ENCODE measurements around the gene AARSD1. TPM values are rescaled to one million over a fixed set of nuclear protein-coding genes. Genes with fewer than 3 reads are reported as not detected.
"Not testable (repeated sequence)": the region's sequence is repeated elsewhere in the genome, so short reads cannot be mapped to it uniquely, and the experiment has no call there.

Gene AARSD1
- total RNA-seq, 1 experiment from 2014 or later: 35.4 TPM

- intact Hi-C loops (cut with micrococcal nuclease; ENCODE audit: unreplicated experiment): loop anchor here (1.0 kb wide), 1 partner anchor 9 kb away; no protein-coding TSS in a partner anchor
- ChIA-PET POLR2A (ENCODE audit: unreplicated experiment) (no interaction called here), CTCF (no interaction called here)
- peak overlapping the region; percentile 25; the same call in 1 of the 2 replicates for H3K27ac ChIP-seq
- H3K4me3 ChIP-seq: peak overlapping the region; percentile 81
- peak in 1 of 2 experiments; percentile 29 for DNase-seq
- no peaks in the 10 kb centered on the region; the same call in 1 of the 2 replicates for H3F3A ChIP-seq (ENCODE audit: insufficient read depth, low read depth)
- H3K9me2 ChIP-seq (ENCODE audit: insufficient read depth): no peaks in the 10 kb centered on the region
- H2AFZ ChIP-seq: peak overlapping the region; percentile 80
- H3K36me3 ChIP-seq (ENCODE audit: low read depth): 0 out of 2 replicates have a peak, but pooled peaks cover 4% of the 10 kb centered on the region
- BruUV-seq (replicated peaks): no TSS peak
- no peaks in the 10 kb centered on the region for H3K9me3 ChIP-seq (ENCODE audit: insufficient read depth, low read depth)
- TF ChIP-seq EZH2 (IDR thresholded peaks at IDR 0.05; ENCODE audit: low read depth): no peak
- no peak for TF ChIP-seq CTCF (conservative IDR thresholded peaks at IDR 0.05)
- peak overlapping the region; percentile 95 for H3K4me2 ChIP-seq
- H4K20me1 ChIP-seq (ENCODE audit: insufficient read depth): peaks cover 4% of the 10 kb centered on the region; the same call in 1 of the 2 replicates
- H3K79me2 ChIP-seq (ENCODE audit: low read depth): peaks cover 47% of the 10 kb centered on the region
- H3K4me1 ChIP-seq (replicated peaks; ENCODE audit: insufficient read depth): peaks cover 20% of the 10 kb centered on the region
- no peaks in the 10 kb centered on the region for H3K27me3 ChIP-seq (ENCODE audit: insufficient read depth, low read depth)
These were observed 16.6 kb upstream of the AARSD1 start for GRCh38 chr17:42980766-42981397.

GRCh38 chr17:42980274-42980765 lies 16.1 kb upstream of the AARSD1 start, which contains the start of gene RUNDC1:
Gene RUNDC1 (plus strand): TSS chr17:42980565. CDS start chr17:42980577, 12 bp downstream.
- intact Hi-C loops (cut with micrococcal nuclease; ENCODE audit: unreplicated experiment): loop anchor here (1.0 kb wide), 1 partner anchor 10 kb away; no protein-coding TSS in a partner anchor
- H3K4me3 ChIP-seq: peak within 1 kb of the TSS; percentile 81
- H3K79me2 ChIP-seq (ENCODE audit: low read depth): peaks cover 44% of the 10 kb centered on the region
- no peaks in the 10 kb centered on the region for H3K9me2 ChIP-seq (ENCODE audit: insufficient read depth)
- TF ChIP-seq EZH2 (IDR thresholded peaks at IDR 0.05; ENCODE audit: low read depth): no peak
- TF ChIP-seq CTCF (conservative IDR thresholded peaks at IDR 0.05): no peak
- no peaks in the 10 kb centered on the region for H3K27me3 ChIP-seq (ENCODE audit: insufficient read depth, low read depth)
- no peaks in the 10 kb centered on the region for H3K9me3 ChIP-seq (ENCODE audit: insufficient read depth, low read depth)
- BruUV-seq (replicated peaks): no TSS peak
- ChIA-PET POLR2A (ENCODE audit: unreplicated experiment) (no interaction called here), CTCF (no interaction called here)
- H3K36me3 ChIP-seq (ENCODE audit: low read depth): 0 out of 2 replicates have a peak, but pooled peaks cover 4% of the 10 kb centered on the region
- DNase-seq: peak; percentile 80 to 90
- H3K4me1 ChIP-seq (replicated peaks; ENCODE audit: insufficient read depth): peaks cover 20% of the 10 kb centered on the region
- peak within 1 kb of the TSS; percentile 80 for H2AFZ ChIP-seq
- H3F3A ChIP-seq (ENCODE audit: insufficient read depth, low read depth): no peaks in the 10 kb centered on the region; the same call in 1 of the 2 replicates
- H4K20me1 ChIP-seq (ENCODE audit: insufficient read depth): peaks cover 4% of the 10 kb centered on the region; the same call in 1 of the 2 replicates
- H3K27ac ChIP-seq: peak within 1 kb of the TSS; percentile 25; the same call in 1 of the 2 replicates
- H3K4me2 ChIP-seq: peak within 1 kb of the TSS; percentile 95

- ChIA-PET CTCF (no interaction called here), POLR2A (ENCODE audit: unreplicated experiment) (no interaction called here)
- peak in 1 of 2 experiments; percentile 35 for DNase-seq
These were observed 15.4 kb upstream of the AARSD1 start, which contains the start of gene PTGES3L for GRCh38 chr17:42979511-42980273. Gene PTGES3L (minus strand): TSS chr17:42980080. CDS start chr17:42980053, 27 bp downstream.

GRCh38 chr17:42975701-42976100 lies 11.4 kb upstream of the AARSD1 start:
- H3K27me3 ChIP-seq (ENCODE audit: insufficient read depth, low read depth); H3K9me2 ChIP-seq (ENCODE audit: insufficient read depth); DNase-seq; H3K79me2 ChIP-seq (ENCODE audit: low read depth); H4K20me1 ChIP-seq (ENCODE audit: insufficient read depth); H3K4me1 ChIP-seq (replicated peaks; ENCODE audit: insufficient read depth); H3K36me3 ChIP-seq (ENCODE audit: low read depth); H2AFZ ChIP-seq; H3K4me3 ChIP-seq; H3K4me2 ChIP-seq; H3K9me3 ChIP-seq (ENCODE audit: insufficient read depth, low read depth); POLR2A ChIA-PET (ENCODE audit: unreplicated experiment); H3K27ac ChIP-seq; intact Hi-C loops (cut with micrococcal nuclease; ENCODE audit: unreplicated experiment); BruUV-seq (replicated peaks); H3F3A ChIP-seq (ENCODE audit: insufficient read depth, low read depth); CTCF ChIA-PET: not testable (repeated sequence)

More at GRCh38 chr17:42979511-42980273, 15.4 kb upstream of the AARSD1 start, which contains the start of gene PTGES3L:
- peaks cover 4% of the 10 kb centered on the region; the same call in 1 of the 2 replicates for H4K20me1 ChIP-seq (ENCODE audit: insufficient read depth)
- peak within 1 kb of the TSS; percentile 95 for H3K4me2 ChIP-seq
- H3K27me3 ChIP-seq (ENCODE audit: insufficient read depth, low read depth): no peaks in the 10 kb centered on the region
- H3K4me1 ChIP-seq (replicated peaks; ENCODE audit: insufficient read depth): peaks cover 20% of the 10 kb centered on the region
- TF ChIP-seq EZH2 (IDR thresholded peaks at IDR 0.05; ENCODE audit: low read depth) (no peak), CTCF (conservative IDR thresholded peaks at IDR 0.05) (no peak)
- H3K4me3 ChIP-seq: peak within 1 kb of the TSS; percentile 81
- H3K79me2 ChIP-seq (ENCODE audit: low read depth): peaks cover 39% of the 10 kb centered on the region
- intact Hi-C loops (cut with micrococcal nuclease; ENCODE audit: unreplicated experiment): loop anchor here (1.0 kb wide), 1 partner anchor 11 kb away; no protein-coding TSS in a partner anchor
- H3K36me3 ChIP-seq (ENCODE audit: low read depth): no peaks in the 10 kb centered on the region
- no peaks in the 10 kb centered on the region for H3K9me3 ChIP-seq (ENCODE audit: insufficient read depth, low read depth)
- H3K27ac ChIP-seq: peak within 1 kb of the TSS; percentile 25; the same call in 1 of the 2 replicates
- no TSS peak for BruUV-seq (replicated peaks)
- H3F3A ChIP-seq (ENCODE audit: insufficient read depth, low read depth): no peaks in the 10 kb centered on the region; the same call in 1 of the 2 replicates
- peak within 1 kb of the TSS; percentile 80 for H2AFZ ChIP-seq
- H3K9me2 ChIP-seq (ENCODE audit: insufficient read depth): no peaks in the 10 kb centered on the region

Measured in PC-9 (cell line).